HepG2 (cell line): ENCODE measurements around the gene ARPC1B. TPM values are rescaled to one million over a fixed set of nuclear protein-coding genes. Genes with fewer than 3 reads are reported as not detected.

Experiments used
- EEA1 ChIP-seq: sonication (generic); formaldehyde crosslinking; IDR thresholded peaks from 2 replicates; pipeline ENCODE4 v1.5.1; 2020; ENCODE audit warnings: mild to moderate bottlenecking, missing genetic modification reagents, borderline replicate concordance
- FOXK1 ChIP-seq: sonication (generic); formaldehyde crosslinking; IDR thresholded peaks from 2 replicates; pipeline ENCODE4 v1.4.0; 2020; ENCODE audit warnings: low read depth, missing genetic modification reagents, borderline replicate concordance
- GABPB1 ChIP-seq: IDR thresholded peaks from 2 replicates; pipeline ENCODE4 v1.6.1; 2016; ENCODE audit warnings: mild to moderate bottlenecking, missing genetic modification reagents, moderate library complexity, missing compliant biosample characterization
- KAT8 ChIP-seq: IDR thresholded peaks from 2 replicates; pipeline ENCODE4 v1.6.1; 2016; ENCODE audit warnings: missing genetic modification reagents, missing compliant biosample characterization
- MIXL1 ChIP-seq: IDR thresholded peaks from 2 replicates; pipeline ENCODE4 v1.6.1; 2016
- PTBP1 ChIP-seq: fragments of 200-400 bp; formaldehyde crosslinking; IDR thresholded peaks from 2 replicates; pipeline ENCODE4 v1.6.1; 2018; ENCODE audit warnings: low read length, low read depth; ENCODE audit not compliant: poor library complexity, severe bottlenecking
- REPIN1 ChIP-seq: sonication (generic); formaldehyde crosslinking; IDR thresholded peaks from 2 replicates; pipeline ENCODE4 v1.8.0; 2022; ENCODE audit warnings: missing genetic modification reagents, low read depth, mild to moderate bottlenecking, borderline replicate concordance
- ZNF207 ChIP-seq: fragments of 450-650 bp; IDR thresholded peaks from 2 replicates; pipeline ENCODE4 v1.6.1; 2016; ENCODE audit warnings: antibody characterized with exemption, borderline replicate concordance
- ZNF230 ChIP-seq: sonication (generic); formaldehyde crosslinking; IDR thresholded peaks from 2 replicates; pipeline ENCODE4 v1.4.0; 2020; ENCODE audit warnings: mild to moderate bottlenecking, missing genetic modification reagents
- ZNF567 ChIP-seq: sonication (generic); formaldehyde crosslinking; IDR thresholded peaks from 2 replicates; pipeline ENCODE4 v1.8.1; 2023; ENCODE audit warnings: mild to moderate bottlenecking, missing genetic modification reagents, borderline replicate concordance
- ZNF570 ChIP-seq: sonication (generic); formaldehyde crosslinking; IDR thresholded peaks from 2 replicates; pipeline ENCODE4 v1.4.0; 2020; ENCODE audit warnings: mild to moderate bottlenecking, missing genetic modification reagents, borderline replicate concordance
- ZNF607 ChIP-seq: sonication (generic); formaldehyde crosslinking; IDR thresholded peaks from 2 replicates; pipeline ENCODE4 v1.5.1; 2020; ENCODE audit warnings: missing genetic modification reagents, mild to moderate bottlenecking, borderline replicate concordance
- ZNF674 ChIP-seq: sonication (generic); formaldehyde crosslinking; IDR thresholded peaks from 2 replicates; pipeline ENCODE4 v1.5.0; 2020; ENCODE audit warnings: low read depth, mild to moderate bottlenecking, missing genetic modification reagents
- ZNF850 ChIP-seq: sonication (generic); formaldehyde crosslinking; conservative IDR thresholded peaks from 2 replicates; pipeline ENCODE4 v1.9.0; 2021; ENCODE audit warnings: mild to moderate bottlenecking, missing genetic modification reagents
- ZNF891 ChIP-seq: sonication (generic); formaldehyde crosslinking; IDR thresholded peaks from 2 replicates; pipeline ENCODE4 v1.5.0; 2020; ENCODE audit warnings: mild to moderate bottlenecking, missing genetic modification reagents
- polyA plus RNA-seq, 8 experiments: library from polyadenylated mRNA; depleted of rRNA in 3 of 8; stranded (reverse) in 7 of 8; unstranded in 1 of 8; fragments of >200 nt; fragmentation: Illumina TruSeq in 4 of 8; extraction: Trizol in 4 of 8; gene quantifications; 2 replicates each; pipeline versions ENCODE4 v1.2.1 to v1.2.3, GENCODE V29; 2011 to 2016; ENCODE audit warnings: low read depth in 4 of 8, missing spikeins in 1 of 8, mixed read lengths in 1 of 8; ENCODE audit not compliant: insufficient read depth in 1 of 8
- total RNA-seq, 5 experiments: library from RNA; depleted of rRNA; stranded (reverse); fragments of >200 nt; fragmentation: Illumina TruSeq; extraction: Trizol; gene quantifications; 2 replicates each; pipeline ENCODE4 v1.2.3, GENCODE V29; 2016; ENCODE audit warnings: low read depth in 1 of 5
- TF ChIP-seq, protein P1 (sequence below): sonication (generic); formaldehyde crosslinking; IDR thresholded peaks from 2 replicates; pipeline ENCODE4 v1.4.0; 2020; ENCODE audit warnings: missing genetic modification reagents
- TF ChIP-seq, protein P2 (sequence below): sonication (generic); formaldehyde crosslinking; IDR thresholded peaks from 2 replicates; pipeline ENCODE4 v1.8.0; 2022; ENCODE audit warnings: mild to moderate bottlenecking, missing genetic modification reagents, moderate library complexity
- TF ChIP-seq, protein P3 (sequence below): sonication (generic); formaldehyde crosslinking; IDR thresholded peaks from 2 replicates; pipeline ENCODE4 v1.8.1; 2023; ENCODE audit warnings: mild to moderate bottlenecking, missing genetic modification reagents, borderline replicate concordance
- TF ChIP-seq, protein P4 (sequence below): sonication (generic); formaldehyde crosslinking; IDR thresholded peaks from 2 replicates; pipeline ENCODE4 v1.9.0; 2021; ENCODE audit warnings: missing genetic modification reagents, borderline replicate concordance
- TF ChIP-seq, protein P5 (sequence below): sonication (generic); formaldehyde crosslinking; IDR thresholded peaks from 2 replicates; pipeline ENCODE4 v1.5.0; 2020; ENCODE audit warnings: mild to moderate bottlenecking, missing genetic modification reagents
- TF ChIP-seq, protein P6 (sequence below): conservative IDR thresholded peaks from 2 replicates; pipeline ENCODE4 v1.6.1; 2018; ENCODE audit warnings: missing genetic modification reagents

The ARPC1B gene
- total and polyA plus RNA-seq, 2 of the 13 experiments (the other 11 are each of a cell fraction or from before 2014, with no cell fraction given), result 72.9 to 89.1 TPM

DNA sequence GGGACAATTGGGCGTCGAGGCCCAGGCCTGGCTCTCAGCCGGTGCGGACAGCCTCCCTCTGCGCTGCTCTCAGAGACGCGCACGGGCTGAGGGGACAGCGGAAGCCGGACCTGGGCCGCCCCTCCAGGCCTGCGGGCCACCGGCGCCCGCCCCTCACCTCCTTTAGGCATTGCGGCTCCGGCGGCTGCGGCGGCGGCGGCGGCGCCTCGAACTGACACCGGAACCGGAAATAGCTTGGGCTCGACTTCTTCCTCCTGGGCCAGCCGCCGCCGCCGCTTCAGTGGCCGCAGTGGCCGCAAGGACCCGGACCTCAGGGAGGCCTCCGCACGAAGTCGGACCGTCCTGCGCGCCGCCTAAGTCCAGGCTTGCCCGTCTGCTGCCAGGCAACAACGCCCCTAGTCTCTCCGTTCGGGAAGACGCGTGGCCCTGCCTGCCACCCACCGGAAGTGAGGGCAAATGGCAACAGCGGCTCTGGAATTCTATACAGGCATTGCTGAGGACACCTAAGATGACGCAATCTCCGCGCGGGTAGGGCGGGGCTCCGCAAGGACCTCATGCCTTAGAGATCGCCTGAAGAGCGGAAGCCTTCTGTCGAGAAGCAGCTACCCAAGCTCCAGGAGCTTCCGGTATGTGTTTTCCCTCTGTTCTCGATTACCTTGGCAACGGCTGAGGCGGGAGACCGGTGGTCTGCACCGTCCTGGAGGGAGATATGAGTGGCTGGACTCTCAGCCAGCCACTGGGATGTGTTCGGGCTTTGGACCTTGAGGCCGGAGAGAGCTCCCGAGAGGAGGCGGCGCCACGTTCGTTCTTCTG is 34.1 kb downstream of the ARPC1B start, which contains the start of the genes BUD31 and PDAP1 (continued):
- TF ChIP-seq, protein P1, sequence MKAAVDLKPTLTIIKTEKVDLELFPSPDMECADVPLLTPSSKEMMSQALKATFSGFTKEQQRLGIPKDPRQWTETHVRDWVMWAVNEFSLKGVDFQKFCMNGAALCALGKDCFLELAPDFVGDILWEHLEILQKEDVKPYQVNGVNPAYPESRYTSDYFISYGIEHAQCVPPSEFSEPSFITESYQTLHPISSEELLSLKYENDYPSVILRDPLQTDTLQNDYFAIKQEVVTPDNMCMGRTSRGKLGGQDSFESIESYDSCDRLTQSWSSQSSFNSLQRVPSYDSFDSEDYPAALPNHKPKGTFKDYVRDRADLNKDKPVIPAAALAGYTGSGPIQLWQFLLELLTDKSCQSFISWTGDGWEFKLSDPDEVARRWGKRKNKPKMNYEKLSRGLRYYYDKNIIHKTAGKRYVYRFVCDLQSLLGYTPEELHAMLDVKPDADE (CRISPR knock-in tag), result no peak
- TF ChIP-seq PTBP1 (no peak), KAT8 (peak; percentile 94), MIXL1 (CRISPR knock-in tag) (peak; percentile 43; the same call in 1 of the 2 replicates), ZNF891 (CRISPR knock-in tag) (0 out of 2 replicates have a peak, but pooled peaks have one; percentile 47), ZNF570 (CRISPR knock-in tag) (no peak), GABPB1 (CRISPR knock-in tag) (peak; percentile 99), ZNF567 (no peak), ZNF230 (peak; percentile 77; the same call in 1 of the 2 replicates), ZNF207 (no peak), ZNF674 (CRISPR knock-in tag) (no peak), EEA1 (CRISPR knock-in tag) (peak; percentile 78; the same call in 1 of the 2 replicates), FOXK1 (peak; percentile 73; the same call in 1 of the 2 replicates), ZNF607 (CRISPR knock-in tag) (peak; percentile 54), REPIN1 (peak; percentile 97), ZNF850 (CRISPR knock-in tag) (no peak)
- TF ChIP-seq, protein P2, sequence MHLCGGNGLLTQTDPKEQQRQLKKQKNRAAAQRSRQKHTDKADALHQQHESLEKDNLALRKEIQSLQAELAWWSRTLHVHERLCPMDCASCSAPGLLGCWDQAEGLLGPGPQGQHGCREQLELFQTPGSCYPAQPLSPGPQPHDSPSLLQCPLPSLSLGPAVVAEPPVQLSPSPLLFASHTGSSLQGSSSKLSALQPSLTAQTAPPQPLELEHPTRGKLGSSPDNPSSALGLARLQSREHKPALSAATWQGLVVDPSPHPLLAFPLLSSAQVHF (CRISPR knock-in tag), result no peak
- TF ChIP-seq, protein P3, sequence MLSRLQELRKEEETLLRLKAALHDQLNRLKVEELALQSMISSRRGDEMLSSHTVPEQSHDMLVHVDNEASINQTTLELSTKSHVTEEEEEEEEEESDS (CRISPR knock-in tag), result 0 out of 2 replicates have a peak, but pooled peaks have one; percentile 47
- TF ChIP-seq, protein P4, sequence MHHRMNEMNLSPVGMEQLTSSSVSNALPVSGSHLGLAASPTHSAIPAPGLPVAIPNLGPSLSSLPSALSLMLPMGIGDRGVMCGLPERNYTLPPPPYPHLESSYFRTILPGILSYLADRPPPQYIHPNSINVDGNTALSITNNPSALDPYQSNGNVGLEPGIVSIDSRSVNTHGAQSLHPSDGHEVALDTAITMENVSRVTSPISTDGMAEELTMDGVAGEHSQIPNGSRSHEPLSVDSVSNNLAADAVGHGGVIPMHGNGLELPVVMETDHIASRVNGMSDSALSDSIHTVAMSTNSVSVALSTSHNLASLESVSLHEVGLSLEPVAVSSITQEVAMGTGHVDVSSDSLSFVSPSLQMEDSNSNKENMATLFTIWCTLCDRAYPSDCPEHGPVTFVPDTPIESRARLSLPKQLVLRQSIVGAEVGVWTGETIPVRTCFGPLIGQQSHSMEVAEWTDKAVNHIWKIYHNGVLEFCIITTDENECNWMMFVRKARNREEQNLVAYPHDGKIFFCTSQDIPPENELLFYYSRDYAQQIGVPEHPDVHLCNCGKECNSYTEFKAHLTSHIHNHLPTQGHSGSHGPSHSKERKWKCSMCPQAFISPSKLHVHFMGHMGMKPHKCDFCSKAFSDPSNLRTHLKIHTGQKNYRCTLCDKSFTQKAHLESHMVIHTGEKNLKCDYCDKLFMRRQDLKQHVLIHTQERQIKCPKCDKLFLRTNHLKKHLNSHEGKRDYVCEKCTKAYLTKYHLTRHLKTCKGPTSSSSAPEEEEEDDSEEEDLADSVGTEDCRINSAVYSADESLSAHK (CRISPR knock-in tag), result no peak
- TF ChIP-seq, protein P5, sequence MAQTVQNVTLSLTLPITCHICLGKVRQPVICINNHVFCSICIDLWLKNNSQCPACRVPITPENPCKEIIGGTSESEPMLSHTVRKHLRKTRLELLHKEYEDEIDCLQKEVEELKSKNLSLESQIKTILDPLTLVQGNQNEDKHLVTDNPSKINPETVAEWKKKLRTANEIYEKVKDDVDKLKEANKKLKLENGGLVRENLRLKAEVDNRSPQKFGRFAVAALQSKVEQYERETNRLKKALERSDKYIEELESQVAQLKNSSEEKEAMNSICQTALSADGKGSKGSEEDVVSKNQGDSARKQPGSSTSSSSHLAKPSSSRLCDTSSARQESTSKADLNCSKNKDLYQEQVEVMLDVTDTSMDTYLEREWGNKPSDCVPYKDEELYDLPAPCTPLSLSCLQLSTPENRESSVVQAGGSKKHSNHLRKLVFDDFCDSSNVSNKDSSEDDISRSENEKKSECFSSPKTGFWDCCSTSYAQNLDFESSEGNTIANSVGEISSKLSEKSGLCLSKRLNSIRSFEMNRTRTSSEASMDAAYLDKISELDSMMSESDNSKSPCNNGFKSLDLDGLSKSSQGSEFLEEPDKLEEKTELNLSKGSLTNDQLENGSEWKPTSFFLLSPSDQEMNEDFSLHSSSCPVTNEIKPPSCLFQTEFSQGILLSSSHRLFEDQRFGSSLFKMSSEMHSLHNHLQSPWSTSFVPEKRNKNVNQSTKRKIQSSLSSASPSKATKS (CRISPR knock-in tag), result no peak
- TF ChIP-seq, protein P6, sequence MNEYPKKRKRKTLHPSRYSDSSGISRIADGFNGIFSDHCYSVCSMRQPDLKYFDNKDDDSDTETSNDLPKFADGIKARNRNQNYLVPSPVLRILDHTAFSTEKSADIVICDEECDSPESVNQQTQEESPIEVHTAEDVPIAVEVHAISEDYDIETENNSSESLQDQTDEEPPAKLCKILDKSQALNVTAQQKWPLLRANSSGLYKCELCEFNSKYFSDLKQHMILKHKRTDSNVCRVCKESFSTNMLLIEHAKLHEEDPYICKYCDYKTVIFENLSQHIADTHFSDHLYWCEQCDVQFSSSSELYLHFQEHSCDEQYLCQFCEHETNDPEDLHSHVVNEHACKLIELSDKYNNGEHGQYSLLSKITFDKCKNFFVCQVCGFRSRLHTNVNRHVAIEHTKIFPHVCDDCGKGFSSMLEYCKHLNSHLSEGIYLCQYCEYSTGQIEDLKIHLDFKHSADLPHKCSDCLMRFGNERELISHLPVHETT (CRISPR knock-in tag), result peak; percentile 87
